Activated CD8-positive, alpha-beta memory T cell treated with anti-CD3 and anti-CD28 coated beads, Interleukin-2, amount 50 U/mL, for 48 hours (primary cell): ENCODE data around the gene DNAH11.

Source experiments
- DNase-seq: peaks from one replicate; pipeline ENCODE4 v3.0.0-alpha.2; 2020

DNAH11 gene

DNA sequence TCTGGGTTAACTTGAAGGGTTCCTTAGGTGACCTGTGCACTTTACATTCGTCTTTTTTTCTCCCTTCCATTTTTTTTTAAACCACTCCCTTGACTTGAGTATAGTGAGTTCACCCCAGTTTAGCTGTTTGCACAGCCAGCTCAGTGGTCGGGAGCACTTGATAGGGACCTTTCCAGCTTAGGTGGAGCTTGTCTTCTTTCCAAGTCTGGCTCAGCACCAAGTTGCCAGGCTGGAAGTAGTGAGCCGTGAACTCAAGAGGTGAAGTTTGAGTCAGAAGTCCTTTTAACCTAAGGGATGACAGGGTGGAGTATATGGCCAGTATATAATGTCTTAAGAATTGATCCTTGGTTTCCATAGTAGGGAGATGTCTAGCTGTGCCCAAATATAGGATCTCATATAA is 7.2 kb downstream of the DNAH11 start:
- no peak for DNase-seq

DNA sequence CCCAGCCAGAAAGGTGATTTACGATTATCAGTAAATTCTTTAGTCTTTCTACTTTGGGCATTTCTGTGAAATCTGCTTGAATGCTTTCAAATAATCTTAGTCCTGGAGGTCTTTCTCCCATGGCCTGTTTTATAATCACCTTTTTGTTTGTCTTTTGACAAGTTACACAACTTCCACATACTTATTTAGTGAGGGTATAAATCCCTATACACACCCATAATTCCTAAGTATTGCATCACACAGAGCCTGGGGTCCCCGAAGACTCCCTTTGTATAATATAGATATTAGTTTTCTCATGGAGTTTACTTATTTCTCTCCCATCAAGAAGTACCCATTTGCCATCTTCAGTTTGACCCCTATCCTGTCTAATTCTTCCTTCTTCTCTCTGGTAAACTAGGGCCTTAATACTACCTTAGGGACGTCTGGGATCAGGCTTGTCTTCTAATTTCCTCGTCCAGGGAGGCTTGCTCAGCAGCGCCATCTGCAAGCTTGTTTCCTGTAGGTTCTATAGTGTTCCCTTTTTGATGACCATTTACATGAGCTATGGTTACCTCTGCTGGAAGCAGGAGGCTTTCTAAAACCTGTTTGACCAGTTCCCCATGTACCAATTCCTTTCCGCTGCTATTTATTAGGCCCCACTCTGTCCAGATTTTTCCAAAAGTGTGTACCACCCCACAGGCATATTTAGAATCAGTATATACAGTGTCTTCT is 8.1 kb downstream of the DNAH11 start:
- no peak for DNase-seq

DNA sequence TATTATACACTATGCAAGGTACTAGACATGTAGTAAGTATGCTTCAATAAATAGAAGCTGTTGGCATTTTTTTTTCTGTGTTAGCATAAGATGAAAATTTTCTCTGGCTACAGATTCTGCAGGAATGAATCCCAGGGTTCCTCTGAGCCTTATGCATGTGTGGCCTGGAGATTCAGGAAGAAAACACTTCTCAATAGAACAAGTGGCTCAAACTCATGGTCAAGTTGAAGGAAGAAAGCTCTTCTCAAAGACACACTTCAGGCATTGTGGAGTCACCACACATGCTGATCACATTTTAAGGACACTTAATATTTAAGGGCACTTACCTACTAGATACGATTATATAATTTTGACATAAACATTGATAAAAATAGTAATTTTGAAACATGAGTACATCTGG is 19.5 kb downstream of the DNAH11 start:
- no peak for DNase-seq

DNA sequence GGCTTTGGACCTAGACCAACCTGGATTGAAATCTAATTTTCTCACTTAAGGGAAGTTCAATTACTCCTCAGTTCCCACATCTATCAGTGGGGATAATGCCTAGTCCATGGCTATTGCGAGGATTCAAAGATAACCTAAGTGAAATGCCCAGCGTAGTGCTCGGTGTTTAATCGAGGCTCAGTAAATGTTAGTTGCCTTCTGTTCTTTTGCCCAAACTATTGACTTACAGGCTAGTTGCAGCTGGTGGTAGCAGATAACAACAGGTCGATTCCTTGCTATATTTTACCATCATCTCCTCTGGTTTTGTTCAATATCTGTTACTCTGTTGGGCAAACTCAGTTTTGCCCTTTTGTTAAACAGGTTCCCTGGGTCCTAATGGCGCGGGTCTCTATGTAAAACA is 22.8 kb downstream of the DNAH11 start:
- no peak for DNase-seq

DNA sequence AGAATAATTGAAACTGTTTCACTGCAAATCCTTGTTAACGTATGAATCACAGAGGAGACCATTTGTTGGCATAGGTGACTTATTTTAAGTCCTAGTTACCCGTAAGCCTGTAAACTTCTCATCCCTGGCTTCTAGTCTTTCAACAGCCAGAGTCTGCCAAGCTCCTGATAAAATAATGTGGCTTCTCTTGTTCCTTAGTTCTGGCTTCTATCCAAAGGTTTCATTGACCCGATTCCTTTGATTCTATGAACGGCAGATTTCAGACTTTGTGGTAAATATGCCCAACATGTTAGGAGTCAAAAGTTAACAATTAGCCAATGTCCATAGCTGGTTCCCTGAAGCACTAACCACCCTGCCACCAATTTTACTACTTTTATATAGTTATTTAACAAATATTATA is 23.3 kb downstream of the DNAH11 start:
- no peak for DNase-seq

DNA sequence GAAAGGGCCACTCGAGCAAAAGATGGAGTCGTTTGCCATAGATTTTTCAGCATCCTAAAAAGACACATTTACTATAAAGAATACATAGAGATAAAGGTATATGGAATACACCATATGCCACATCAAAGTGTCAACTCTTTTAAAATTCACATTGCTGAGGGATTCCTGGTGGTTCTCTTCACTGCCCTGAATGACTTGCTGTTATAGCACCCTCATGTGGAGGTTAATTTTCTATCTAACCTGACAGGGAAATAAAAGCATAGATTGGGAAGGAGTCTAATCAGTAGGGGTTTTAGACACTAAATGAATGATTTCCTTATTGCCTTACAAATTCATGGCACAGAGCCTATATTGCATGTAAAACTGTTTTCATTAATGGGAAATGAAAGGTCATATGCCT is 25.9 kb downstream of the DNAH11 start:
- DNase-seq, result no peak

DNA sequence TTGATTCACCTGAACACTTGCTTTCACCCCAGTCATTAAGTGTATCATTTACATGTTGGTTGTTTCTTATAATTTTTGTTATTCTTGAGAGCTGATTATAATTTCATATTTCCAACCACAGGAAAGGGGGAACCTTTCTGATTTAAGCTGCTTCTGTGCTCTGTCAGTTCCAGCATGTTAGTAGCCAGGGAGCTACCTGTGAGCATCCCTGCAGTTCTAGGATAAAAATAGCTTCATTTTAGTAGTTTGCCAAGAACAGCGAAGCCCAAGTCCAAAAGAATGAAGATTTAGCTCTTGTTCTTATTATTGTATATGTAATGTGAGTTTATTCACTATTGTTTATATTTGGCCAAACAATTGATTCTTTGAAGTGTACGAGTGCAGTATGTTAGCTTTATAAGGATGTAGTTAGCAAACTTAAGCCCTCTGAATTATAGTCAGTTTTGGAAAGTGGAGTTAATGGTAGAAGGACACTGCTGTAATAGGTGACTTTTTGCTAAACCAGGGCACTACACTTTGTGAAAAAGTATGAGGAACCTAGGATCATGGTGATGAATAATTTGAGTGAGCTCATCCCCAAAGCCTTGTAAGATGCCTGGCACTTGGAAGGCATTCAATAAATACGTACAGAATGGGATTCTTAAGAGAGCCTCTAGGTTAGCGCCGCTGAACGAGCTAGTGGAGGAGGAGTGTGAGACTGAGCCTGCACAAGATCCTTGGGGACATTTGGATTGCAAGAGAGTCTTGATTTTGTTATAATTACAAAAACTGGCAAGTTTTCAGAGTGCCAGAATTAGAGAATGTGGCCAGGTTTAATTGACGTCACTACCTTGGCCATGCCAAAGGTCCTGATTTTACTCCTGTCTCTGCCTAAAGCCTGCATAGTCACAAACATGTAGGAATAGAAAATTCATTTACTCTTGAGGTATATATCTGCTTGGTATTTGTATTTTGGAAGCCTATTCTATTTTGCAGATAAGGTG is 29.8 kb downstream of the DNAH11 start:
- no peak for DNase-seq

DNA sequence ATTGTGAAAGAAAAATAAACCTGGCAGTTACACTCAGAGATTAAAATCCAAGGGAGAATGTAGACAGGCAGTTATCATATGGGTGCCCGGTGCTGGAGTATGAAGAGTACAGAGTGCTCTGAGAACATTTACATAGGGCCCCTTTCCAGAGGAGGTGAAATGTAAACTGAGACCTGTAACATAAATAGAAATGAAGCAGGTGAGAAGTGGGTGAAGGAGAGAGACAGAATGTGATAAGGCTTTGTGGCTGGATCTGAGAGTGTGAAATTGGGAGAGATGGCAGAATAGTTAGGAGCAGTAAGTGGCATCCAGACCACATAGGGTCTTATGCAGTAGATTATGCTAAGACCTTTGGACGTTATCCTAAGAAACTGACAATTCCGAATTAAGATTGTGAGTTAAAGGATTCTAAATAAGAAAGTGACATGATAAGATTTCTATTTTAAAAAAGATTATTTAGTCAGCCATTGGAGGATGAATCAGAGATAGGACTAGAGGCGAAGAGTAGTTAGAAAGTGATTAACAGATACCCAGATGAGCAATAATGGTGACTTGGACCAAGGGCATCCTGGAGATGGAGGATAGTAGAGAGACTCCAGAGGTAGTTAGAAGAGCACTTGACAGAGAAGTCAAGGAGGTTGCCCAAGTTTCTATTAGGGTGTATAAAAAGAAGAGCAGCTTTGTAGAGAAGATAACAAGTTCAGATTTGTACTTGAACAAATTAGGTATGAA is 36.7 kb downstream of the DNAH11 start:
- no peak for DNase-seq

DNA sequence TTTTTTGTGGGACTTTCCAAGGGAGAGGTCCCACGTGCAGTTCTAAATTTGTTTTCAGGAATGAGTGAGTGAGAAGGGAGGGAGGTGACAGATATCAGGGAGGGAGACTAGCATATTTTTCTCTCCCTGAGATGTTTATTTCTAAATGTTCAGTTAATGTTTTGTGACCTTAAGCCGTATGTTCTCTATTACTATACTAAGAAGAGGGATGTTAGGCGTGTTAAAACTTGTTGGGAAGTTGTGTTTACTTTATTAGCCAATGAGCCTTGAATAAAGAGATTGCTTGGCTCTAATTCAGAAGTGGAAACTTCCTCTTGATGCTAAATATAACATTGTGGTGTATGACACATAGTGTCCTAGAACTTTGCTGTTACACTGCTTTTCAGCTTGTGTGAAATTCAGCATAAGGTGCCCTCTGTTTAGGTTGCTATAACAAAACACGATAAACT is 37.3 kb downstream of the DNAH11 start:
- DNase-seq, result no peak

DNA sequence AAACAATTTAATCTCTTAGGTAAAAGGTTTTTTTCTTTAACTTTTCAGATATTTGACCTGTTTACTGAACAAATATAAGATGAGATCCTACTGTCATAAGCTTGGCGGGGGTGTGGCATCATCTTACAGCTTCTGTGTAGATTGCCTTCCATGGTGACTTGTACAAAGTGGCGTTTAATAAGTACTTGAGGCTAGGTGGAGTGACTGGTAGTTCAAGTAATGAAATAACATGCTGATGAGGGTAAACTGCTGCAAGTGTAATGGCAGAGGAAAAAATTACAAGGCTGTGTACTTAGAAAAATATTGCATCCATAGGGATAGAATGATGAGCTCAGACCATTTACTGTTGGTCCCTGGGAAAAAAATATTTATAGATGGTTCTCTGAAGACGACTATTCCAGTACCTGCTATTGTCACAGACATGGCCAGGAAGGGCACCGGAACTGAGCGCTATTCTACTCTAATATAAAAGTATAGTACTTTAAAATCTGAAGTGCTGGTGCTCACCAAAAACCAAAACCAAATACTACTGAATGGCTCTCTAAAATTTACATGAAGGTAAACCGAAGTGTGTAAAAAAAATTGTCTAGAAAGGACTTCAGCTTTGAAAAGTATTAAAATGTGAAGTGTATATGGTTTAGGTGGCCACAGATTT is 42.4 kb downstream of the DNAH11 start:
- DNase-seq, result no peak

DNA sequence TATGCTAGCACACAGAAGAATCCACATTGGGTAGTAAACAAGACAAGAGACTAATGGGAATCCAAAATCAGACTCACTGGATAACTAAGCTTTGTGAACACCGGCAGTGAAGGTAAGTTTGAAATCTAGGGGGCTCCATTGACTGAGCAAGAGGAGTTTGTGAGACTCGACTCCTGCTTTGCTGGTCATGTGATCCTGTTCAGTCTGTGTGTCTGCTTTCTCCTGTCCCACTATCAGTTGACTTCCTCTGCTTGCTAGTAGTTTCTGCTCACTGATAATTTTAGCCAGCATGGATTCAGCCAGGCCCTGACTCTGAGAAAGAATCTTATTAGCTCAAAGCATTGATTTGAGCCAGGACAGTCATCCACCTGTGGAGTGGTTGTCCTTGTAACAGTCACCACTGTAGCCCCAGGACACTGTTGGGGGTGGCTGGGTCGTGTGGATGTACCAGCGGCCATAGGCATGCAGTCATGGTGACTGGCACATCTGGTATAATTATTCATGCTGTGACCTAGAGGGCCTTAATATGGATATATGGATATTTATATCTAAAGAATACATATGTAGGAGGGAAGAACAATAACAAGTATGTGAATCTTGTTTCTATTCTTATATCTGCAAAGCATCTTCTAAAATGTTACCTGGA is 44.4 kb downstream of the DNAH11 start:
- no peak for DNase-seq

DNA sequence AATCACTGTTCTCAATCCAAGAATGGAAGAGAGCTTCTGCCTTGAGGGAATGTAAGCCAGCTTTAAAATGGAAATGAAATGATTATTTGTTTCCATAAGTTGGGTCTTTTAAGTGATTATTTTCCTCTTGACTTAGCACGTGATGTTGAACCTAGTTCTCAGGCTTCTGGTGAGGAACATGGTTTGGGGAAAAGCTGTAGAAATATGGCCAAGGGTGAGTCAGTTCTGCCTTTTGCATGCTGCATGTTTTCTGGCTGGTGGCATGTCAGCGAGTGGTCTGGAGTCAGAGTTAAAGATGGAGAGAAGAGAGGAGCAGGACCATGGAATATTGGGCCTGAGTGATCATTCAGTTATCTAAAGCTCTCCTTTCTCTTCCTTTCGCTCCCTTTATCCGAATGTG is 54.0 kb downstream of the DNAH11 start:
- DNase-seq, result no peak

DNA sequence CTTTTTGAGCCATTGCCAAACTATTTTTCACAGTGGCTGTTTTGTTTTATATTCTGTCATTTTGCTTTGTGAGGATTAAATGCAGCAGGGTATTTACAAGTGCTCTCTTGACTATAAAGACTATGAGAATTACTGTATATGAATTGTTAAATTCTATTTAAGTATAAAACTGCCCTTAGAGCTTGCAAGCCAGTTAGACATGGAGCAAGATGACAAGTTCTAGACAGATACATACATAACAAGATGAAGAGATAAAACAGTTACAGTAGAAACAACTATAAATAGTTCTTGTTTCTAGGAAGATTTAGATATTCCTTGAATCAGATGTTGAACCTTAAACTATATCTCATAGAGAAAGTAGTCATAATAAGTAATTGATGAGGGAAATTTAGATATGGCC is 60.6 kb downstream of the DNAH11 start:
- no peak for DNase-seq

DNA sequence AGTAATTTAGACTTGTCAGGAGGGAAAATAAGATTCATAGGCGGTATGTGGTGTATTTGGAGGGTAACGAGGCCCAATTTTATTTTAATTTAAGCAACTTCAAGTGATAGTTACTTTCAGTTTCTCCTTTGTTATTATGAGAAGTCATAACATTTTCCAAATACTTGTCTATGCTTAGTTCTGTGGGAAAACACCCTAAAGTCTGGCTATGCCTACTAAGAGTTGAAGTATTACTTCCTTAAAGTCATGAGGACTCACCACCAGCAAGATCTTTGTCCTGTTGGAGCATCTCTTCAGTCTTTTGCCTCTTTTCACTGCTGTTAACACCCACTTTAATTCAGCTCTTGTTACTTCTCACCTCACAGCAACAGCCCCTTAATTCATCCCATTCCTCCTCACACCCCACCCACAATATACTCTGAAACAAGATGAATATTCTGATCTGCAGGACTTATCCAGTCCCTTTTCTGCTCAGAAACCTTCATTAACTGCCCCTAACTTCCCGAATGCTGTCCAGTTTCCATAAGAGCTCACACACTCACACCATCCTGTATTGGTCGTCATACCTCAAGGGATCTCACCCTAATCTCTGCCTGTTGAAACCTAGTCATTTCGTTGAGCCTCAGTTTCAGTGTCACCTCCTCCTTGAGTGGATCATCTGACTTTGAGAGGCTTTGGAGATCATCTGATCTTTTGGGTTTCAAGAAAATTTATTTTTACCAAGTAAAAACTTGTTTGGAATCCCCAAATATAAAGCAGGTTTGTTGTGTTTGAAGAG is 61.3 kb downstream of the DNAH11 start:
- no peak for DNase-seq

DNA sequence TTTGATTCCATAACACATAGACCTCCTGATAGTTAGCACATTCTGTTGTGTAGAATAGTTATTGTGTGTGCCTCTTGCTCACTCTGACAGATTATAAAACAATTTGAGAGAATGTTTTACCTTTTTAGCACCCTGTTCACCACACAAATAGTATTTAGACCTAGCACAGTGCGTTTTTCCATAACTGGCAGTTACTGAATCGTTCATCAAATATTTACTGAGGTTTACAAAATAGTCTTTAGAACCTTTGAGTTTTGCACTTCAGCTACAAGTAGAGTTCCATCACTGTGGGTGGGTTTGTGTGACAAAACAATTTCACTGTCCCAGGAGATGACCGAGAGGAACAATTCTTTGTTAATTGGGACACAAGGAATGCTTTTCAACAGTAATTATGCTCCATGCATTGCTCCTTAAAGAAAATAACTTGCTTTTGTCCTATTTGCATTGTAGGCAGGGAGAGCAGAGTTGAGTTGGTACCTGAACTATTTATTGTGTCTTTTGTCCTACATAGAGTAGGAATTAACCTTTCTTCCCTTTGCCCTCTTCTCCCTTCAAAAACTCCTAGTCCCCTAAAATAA is 62.3 kb downstream of the DNAH11 start:
- no peak for DNase-seq

DNA sequence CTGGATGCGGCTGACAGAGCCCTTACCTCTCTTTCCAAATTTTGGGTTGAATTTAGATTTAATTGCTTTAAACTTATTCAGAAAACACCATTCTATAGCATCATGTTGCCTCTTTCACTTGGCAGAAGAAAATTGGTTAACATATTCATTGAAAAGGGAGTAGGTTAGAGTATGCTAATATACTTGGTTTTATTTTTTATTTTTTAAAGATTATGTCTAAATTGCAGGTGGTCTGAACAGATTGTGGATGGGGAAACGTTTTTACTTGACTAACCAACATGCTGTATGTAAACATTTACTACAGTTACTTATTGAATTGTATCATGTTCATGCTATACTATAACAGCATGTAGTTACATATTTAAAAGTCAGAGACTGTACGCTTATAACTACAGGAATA is 65.6 kb downstream of the DNAH11 start:
- no peak for DNase-seq

DNA sequence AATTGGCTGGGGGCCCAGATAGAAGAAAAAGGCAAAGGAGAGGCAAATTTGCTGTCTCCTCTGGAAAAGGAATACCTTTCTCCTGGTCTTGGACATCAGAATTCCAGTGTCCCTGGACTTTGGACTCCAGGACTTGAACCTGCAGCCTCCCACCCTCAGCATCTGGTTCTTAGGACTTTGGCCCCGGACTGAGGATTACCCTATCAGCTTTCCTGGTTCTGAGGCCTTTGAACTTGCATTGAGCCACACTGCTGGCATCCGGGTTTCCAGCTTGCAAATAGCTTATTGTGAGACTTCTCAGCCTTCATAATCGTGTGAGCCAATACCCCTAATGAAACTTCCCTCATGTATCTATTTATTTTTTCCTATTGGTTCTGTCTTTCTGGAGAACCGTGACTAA is 68.3 kb downstream of the DNAH11 start:
- DNase-seq, result no peak

DNA sequence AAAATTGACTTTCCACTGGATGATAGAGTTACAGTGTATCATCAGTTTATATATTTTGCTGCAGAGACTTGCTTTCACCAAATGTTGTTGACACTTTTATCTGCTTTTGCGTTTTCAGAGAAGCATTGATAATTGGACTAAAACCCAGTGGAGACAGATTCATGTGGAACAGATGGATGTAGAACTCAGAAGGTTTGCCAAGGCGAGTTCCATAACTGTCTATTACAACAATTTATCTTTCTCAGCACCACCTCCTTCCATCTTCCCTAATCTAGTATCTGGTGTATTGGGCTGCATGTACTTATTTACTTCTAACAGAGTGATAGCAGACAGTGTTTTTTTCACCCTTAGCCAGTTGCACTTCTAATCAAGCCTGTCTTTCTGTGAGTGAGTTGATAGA is 73.3 kb downstream of the DNAH11 start:
- no peak for DNase-seq

DNA sequence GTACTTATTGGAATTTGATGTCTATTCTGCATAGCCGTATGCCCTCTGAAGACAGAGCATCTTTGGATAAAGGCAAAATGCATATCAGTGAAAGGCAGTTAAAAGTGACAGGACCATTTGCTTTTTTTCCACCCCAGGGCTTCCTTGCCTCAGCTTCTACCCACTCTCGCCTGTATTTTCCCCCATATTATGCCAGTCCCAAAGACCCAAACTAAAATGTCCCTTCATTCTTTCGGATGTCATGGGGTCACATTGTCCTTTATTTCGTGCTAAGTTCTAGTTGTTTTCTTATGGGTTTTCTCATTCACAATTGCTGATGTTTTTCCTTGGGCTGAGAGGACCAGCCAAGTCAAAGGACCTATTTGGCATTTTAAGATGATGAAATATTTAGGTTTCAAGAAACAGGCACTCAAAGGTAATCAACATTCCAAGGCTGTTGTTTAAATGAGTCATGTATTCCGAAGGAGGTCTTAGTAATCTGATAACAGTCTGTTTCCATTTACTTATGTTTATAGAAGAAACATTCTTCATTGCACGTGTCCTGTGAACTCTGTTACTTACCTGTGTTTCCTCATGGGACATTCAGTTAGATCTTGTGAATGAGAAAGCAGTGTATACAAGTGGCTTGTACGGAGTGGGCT is 74.1 kb downstream of the DNAH11 start:
- no peak for DNase-seq

DNA sequence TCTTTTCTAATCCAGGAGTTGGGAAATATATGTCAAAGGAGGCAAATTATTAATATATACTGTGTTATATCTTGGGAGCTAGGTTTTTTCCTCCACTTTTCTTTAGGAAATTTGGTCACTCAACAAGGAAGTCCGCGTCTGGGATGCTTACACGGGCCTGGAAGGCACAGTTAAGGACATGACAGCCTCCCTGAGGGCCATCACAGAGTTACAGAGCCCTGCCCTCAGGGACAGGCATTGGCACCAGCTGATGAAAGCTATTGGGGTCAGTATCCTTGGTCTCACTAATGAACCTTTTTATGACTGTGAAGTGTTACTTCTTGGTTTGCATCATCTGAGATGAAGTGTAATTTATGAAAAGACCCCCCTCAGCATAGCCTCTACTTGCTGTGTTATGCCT is 74.7 kb downstream of the DNAH11 start:
- no peak for DNase-seq

DNA sequence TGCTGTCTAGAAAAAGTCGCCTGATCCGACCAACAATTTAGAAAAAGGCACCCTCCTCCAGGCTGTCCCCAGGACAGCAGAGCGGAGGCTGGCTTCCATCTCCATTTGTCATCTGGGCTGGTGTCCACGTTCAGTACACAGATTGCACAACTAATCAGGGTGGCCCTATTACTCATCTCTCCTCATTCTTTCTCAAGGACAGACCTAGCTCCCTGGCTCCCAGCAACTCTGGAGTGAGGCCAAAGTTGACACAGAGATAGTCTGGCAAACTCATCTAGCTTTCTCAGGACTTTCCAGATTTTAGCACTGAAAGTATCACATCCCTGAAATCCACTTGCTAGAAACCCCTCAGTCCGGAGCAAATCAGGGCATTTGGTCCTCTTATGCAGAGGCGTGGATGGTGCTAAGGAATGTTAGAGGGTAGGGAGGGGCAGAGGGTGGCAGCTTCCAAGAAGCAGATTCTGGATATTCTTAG is 75.1 kb downstream of the DNAH11 start:
- DNase-seq, result no peak
